ENCODE data around the gene CA4. TPM values are rescaled to one million over a fixed set of nuclear protein-coding genes. Genes with fewer than 3 reads are reported as not detected.

CA4 gene
- total and polyA plus RNA-seq, 4 donors = 0.14 to 0.67 (median 0.44) TPM

GRCh38 chr17:60169921-60170817 lies 20.4 kb downstream of the CA4 start:
- H3K27me3 ChIP-seq (ENCODE audit: control insufficient read depth in 4 of 4, insufficient read depth in 4 of 4, low read length in 3 of 4) = no peaks in the 10 kb centered on the region
- 81% methylated on average over 10 of the region's 10 CpGs for WGBS
- no peak for DNase-seq (ENCODE audit: low spot score)
- no peak overlapping the region for H3K9ac ChIP-seq (ENCODE audit: low read depth in 1 of 2, low read length in 2 of 2)
- TF ChIP-seq FOXA1 (IDR thresholded peaks at IDR 0.05) (no peak), RAD21 (IDR thresholded peaks at IDR 0.05) (no peak), EGR1 (IDR thresholded peaks at IDR 0.05; ENCODE audit: low read depth in 2 of 2) (no peak), MAX (IDR thresholded peaks at IDR 0.05) (no peak), ZBTB33 (IDR thresholded peaks at IDR 0.05) (no peak), HNF4G (IDR thresholded peaks at IDR 0.05) (no peak), CTCF (IDR thresholded peaks at IDR 0.05; ENCODE audit: low read depth, low read length, missing input control) (no peak)
- H3K4me3 ChIP-seq (ENCODE audit: low read depth in 1 of 3, low read length in 3 of 3) = no peak overlapping the region
- no peaks in the 10 kb centered on the region for H3K9me3 ChIP-seq (ENCODE audit: control insufficient read depth in 4 of 4, low read length in 3 of 4)
- H3K4me1 ChIP-seq (ENCODE audit: control insufficient read depth in 4 of 4, insufficient read depth in 4 of 4, low read length in 3 of 4) = peaks cover 1 to 38% (median 26%) of the 10 kb centered on the region in 4 donors
- no peak overlapping the region for H3K27ac ChIP-seq (ENCODE audit: low read depth in 1 of 2, low read length in 2 of 2)
- no peaks in the 10 kb centered on the region for H3K36me3 ChIP-seq (ENCODE audit: control insufficient read depth in 4 of 4, insufficient read depth in 3 of 4, low read depth in 1 of 4, low read length in 3 of 4)

- Histone ChIP-seq H3K36me3 (ENCODE audit: control insufficient read depth in 4 of 4, insufficient read depth in 3 of 4, low read depth in 1 of 4, low read length in 3 of 4) (no peaks in the 10 kb centered on the region), H3K4me1 (ENCODE audit: control insufficient read depth in 4 of 4, insufficient read depth in 4 of 4, low read length in 3 of 4) (peaks cover 1 to 38% (median 26%) of the 10 kb centered on the region in 4 donors), H3K27ac (ENCODE audit: low read depth in 1 of 2, low read length in 2 of 2) (no peak overlapping the region), H3K9ac (ENCODE audit: low read depth in 1 of 2, low read length in 2 of 2) (no peak overlapping the region), H3K4me3 (ENCODE audit: low read depth in 1 of 3, low read length in 3 of 3) (no peak overlapping the region), H3K27me3 (ENCODE audit: control insufficient read depth in 4 of 4, insufficient read depth in 4 of 4, low read length in 3 of 4) (no peaks in the 10 kb centered on the region), H3K9me3 (ENCODE audit: control insufficient read depth in 4 of 4, low read length in 3 of 4) (no peaks in the 10 kb centered on the region)
- TF ChIP-seq ZBTB33 (IDR thresholded peaks at IDR 0.05) (no peak), REST (IDR thresholded peaks at IDR 0.05) (no peak), NR2F2 (IDR thresholded peaks at IDR 0.05) (no peak), CTCF (IDR thresholded peaks at IDR 0.05; ENCODE audit: low read depth, low read length, missing input control) (no peak), TAF1 (conservative IDR thresholded peaks at IDR 0.05) (no peak), ATF3 (IDR thresholded peaks at IDR 0.05) (no peak), JUND (IDR thresholded peaks at IDR 0.05) (no peak), FOXA2 (IDR thresholded peaks at IDR 0.05) (no peak), HNF4A (conservative IDR thresholded peaks at IDR 0.05) (no peak)
- DNase-seq (ENCODE audit: low spot score) = no peak
- 71% methylated on average over 8 of the region's 8 CpGs for WGBS
Observed at GRCh38 chr17:60170835-60171752, 21.3 kb downstream of the CA4 start.

Data from liver (tissue), 9 donors.